Natural killer cell (primary cell): Measurements from ENCODE around the gene PLEKHA5. TPM values are rescaled to one million over a fixed set of nuclear protein-coding genes. Genes with fewer than 3 reads are reported as not detected.

Experiments used
- ATAC-seq, 3 donors: fragments of 150-1000 bp in 2 of 3; fragments of 200-7000 bp in 1 of 3; cut with Tn5 transposase; 1 replicate in 1 of 3; 2 replicates in 2 of 3; pipeline ENCODE4 v1.10.0; 2021; ENCODE audit warnings: mild to moderate bottlenecking in 2 of 3, moderate library complexity in 2 of 3
- DNase-seq, 2 donors: peaks; one replicate each; pipeline versions ENCODE4 v3.0.0 to v3.0.0-alpha.2; 2013 to 2021; ENCODE audit warnings: mixed read lengths in 1 of 2
- H3K27ac ChIP-seq: one replicate; pipeline ENCODE4 v1.5.1; 2013; ENCODE audit warnings: mild to moderate bottlenecking, low read length
- H3K27me3 ChIP-seq: one replicate; pipeline ENCODE4 v1.6.1; 2013; ENCODE audit warnings: low read length; ENCODE audit not compliant: control insufficient read depth, insufficient read depth
- H3K36me3 ChIP-seq: one replicate; pipeline ENCODE4 v1.6.1; 2013; ENCODE audit warnings: low read length; ENCODE audit not compliant: control insufficient read depth, insufficient read depth
- H3K4me1 ChIP-seq: one replicate; pipeline ENCODE4 v1.6.1; 2013; ENCODE audit warnings: low read length; ENCODE audit not compliant: control insufficient read depth, insufficient read depth
- H3K4me3 ChIP-seq: one replicate; pipeline ENCODE4 v1.5.1; 2013; ENCODE audit warnings: low read length
- H3K9me3 ChIP-seq: one replicate; pipeline ENCODE4 v1.6.1; 2013; ENCODE audit warnings: low read length; ENCODE audit not compliant: control insufficient read depth, insufficient read depth
- H3K27ac Mint-ChIP-seq, 2 donors: one replicate each; pipeline ENCODE4 v1.8.0; 2022; ENCODE audit warnings: mild to moderate bottlenecking in 2 of 2, mixed read lengths in 2 of 2, moderate library complexity in 1 of 2
- H3K27me3 Mint-ChIP-seq, 2 donors: one replicate each; pipeline ENCODE4 v1.8.0; 2022; ENCODE audit warnings: low read depth in 2 of 2, mixed read lengths in 2 of 2
- H3K36me3 Mint-ChIP-seq: one replicate; pipeline ENCODE4 v1.8.0; 2022; ENCODE audit warnings: mixed read lengths
- H3K4me1 Mint-ChIP-seq, 2 donors: one replicate each; pipeline ENCODE4 v1.8.0; 2022; ENCODE audit warnings: mixed read lengths in 2 of 2
- H3K4me3 Mint-ChIP-seq: one replicate; pipeline ENCODE4 v1.8.0; 2022; ENCODE audit warnings: mild to moderate bottlenecking, moderate library complexity, mixed read lengths
- H3K9me3 Mint-ChIP-seq, 2 donors: one replicate each; pipeline ENCODE4 v1.8.0; 2022; ENCODE audit warnings: mixed read lengths in 2 of 2
- CTCF ChIP-seq: fragments of 200-600 bp; IDR thresholded peaks from one replicate; pipeline ENCODE4 v1.8.0; 2022; ENCODE audit warnings: antibody characterized with exemption
- WGBS: methylation state at CpG from one replicate; pipeline ENCODE4 v1.1.7; 2013; ENCODE audit warnings: missing lambda C conversion rate; ENCODE audit not compliant: insufficient coverage; 5-methylcytosine and 5-hydroxymethylcytosine counted together
- intact Hi-C: fragments of 100-400 bp; cut with micrococcal nuclease; formaldehyde crosslinking; loops from one replicate; pipeline ENCODE4 v1.14.2; 2022
- total RNA-seq, 4 donors: library from RNA; stranded (reverse); fragments of 120-200 nt in 1 of 4; gene quantifications; one replicate each; pipeline versions ENCODE4 v1.2.3 to v1.2.4, GENCODE V29; 2013 to 2022

PLEKHA5 gene
- total RNA-seq, 3 donors from 2014 or later (not counting 1 experiment from before 2014, with no cell fraction given), result 5.2 to 12.1 (median 7.0) TPM

GRCh38 chr12:19115285-19115684 is 14.2 kb upstream of the PLEKHA5 start:
- TF ChIP-seq CTCF, result no peak
- Histone ChIP-seq H3K27ac (no peak overlapping the region), H3K4me3 (no peak overlapping the region), H3K36me3 (no peaks in the 10 kb centered on the region), H3K4me1 (no peaks in the 10 kb centered on the region), H3K27me3 (peaks cover 2% of the 10 kb centered on the region), H3K9me3 (no peaks in the 10 kb centered on the region)
- peaks cover 0 to 12% of the 10 kb centered on the region in 2 donors for H3K27me3 Mint-ChIP-seq
- ATAC-seq (no peak), DNase-seq (no peak)
- H3K4me3 Mint-ChIP-seq, result no peak overlapping the region
- H3K4me1 Mint-ChIP-seq, result no peaks in the 10 kb centered on the region
- no peaks in the 10 kb centered on the region for H3K36me3 Mint-ChIP-seq
- no peak overlapping the region for H3K27ac Mint-ChIP-seq
- no peaks in the 10 kb centered on the region for H3K9me3 Mint-ChIP-seq
- intact Hi-C loops, result no loop called here
- 80% methylated on average over 1 of the region's 1 CpG for WGBS

GRCh38 chr12:19119440-19119839 is 10.1 kb upstream of the PLEKHA5 start:
- Mint-ChIP-seq H3K27me3 (peaks cover 8 to 12% of the 10 kb centered on the region in 2 donors), H3K9me3 (no peaks in the 10 kb centered on the region), H3K4me1 (no peaks in the 10 kb centered on the region), H3K36me3 (no peaks in the 10 kb centered on the region), H3K27ac (no peak overlapping the region), H3K4me3 (no peak overlapping the region)
- WGBS, result no CpG with 5 or more reads among the region's 3 CpGs
- H3K27ac ChIP-seq, result no peak overlapping the region
- H3K36me3 ChIP-seq, result no peaks in the 10 kb centered on the region
- intact Hi-C loops, result no loop called here
- ATAC-seq (no peak), DNase-seq (no peak)
- H3K9me3 ChIP-seq, result no peaks in the 10 kb centered on the region
- no peak overlapping the region for H3K4me3 ChIP-seq
- H3K27me3 ChIP-seq, result peaks cover 2% of the 10 kb centered on the region
- no peak for TF ChIP-seq CTCF
- H3K4me1 ChIP-seq, result no peaks in the 10 kb centered on the region

GRCh38 chr12:19120795-19121194 is 8.7 kb upstream of the PLEKHA5 start:
- Histone ChIP-seq H3K27me3 (peaks cover 2% of the 10 kb centered on the region), H3K9me3 (no peaks in the 10 kb centered on the region), H3K4me3 (no peak overlapping the region), H3K36me3 (no peaks in the 10 kb centered on the region), H3K4me1 (no peaks in the 10 kb centered on the region), H3K27ac (no peak overlapping the region)
- intact Hi-C loops, result no loop called here
- Mint-ChIP-seq H3K4me3 (no peak overlapping the region), H3K27me3 (peaks cover 8 to 12% of the 10 kb centered on the region in 2 donors), H3K9me3 (no peaks in the 10 kb centered on the region), H3K27ac (no peak overlapping the region), H3K4me1 (no peaks in the 10 kb centered on the region), H3K36me3 (no peaks in the 10 kb centered on the region)
- no peak for TF ChIP-seq CTCF
- ATAC-seq, result no peak
- no peak for DNase-seq
- 59% methylated on average over 3 of the region's 3 CpGs for WGBS

- H3K4me3 Mint-ChIP-seq, result no peak overlapping the region
- no peak for ATAC-seq
Observed at GRCh38 chr12:19121449-19122018, 8.0 kb upstream of the PLEKHA5 start.

More at GRCh38 chr12:19121449-19122018, 8.0 kb upstream of the PLEKHA5 start:
- Histone ChIP-seq H3K9me3 (no peaks in the 10 kb centered on the region), H3K27ac (no peak overlapping the region), H3K27me3 (peaks cover 2% of the 10 kb centered on the region), H3K4me3 (no peak overlapping the region), H3K4me1 (no peaks in the 10 kb centered on the region), H3K36me3 (no peaks in the 10 kb centered on the region)
- 67% methylated on average over 1 of the region's 1 CpG for WGBS
- intact Hi-C loops, result no loop called here
- Mint-ChIP-seq H3K27ac (no peak overlapping the region), H3K4me1 (no peaks in the 10 kb centered on the region), H3K27me3 (peaks cover 8 to 12% of the 10 kb centered on the region in 2 donors), H3K36me3 (no peaks in the 10 kb centered on the region), H3K9me3 (no peaks in the 10 kb centered on the region)
- DNase-seq, result no peak
- TF ChIP-seq CTCF, result no peak
